SJCRH30 (cell line): Measurements from ENCODE around the gene SYT11. TPM values are rescaled to one million over a fixed set of nuclear protein-coding genes. Genes with fewer than 3 reads are reported as not detected.
A peak's percentile ranks its signal among the peaks of the same experiment; 100 is the strongest.
"Not testable (repeated sequence)": the region's sequence is repeated elsewhere in the genome, so short reads cannot be mapped to it uniquely, and the experiment has no call there.

Experiments used
- DNase-seq, 2 experiments: peaks; one replicate each; pipeline ENCODE4 v3.0.0-alpha.2; 2015 to 2020
- H3K27ac ChIP-seq: fragments of 250-450 bp; sonication (Bioruptor Pico); 2 replicates; pipeline ENCODE4 v1.5.1; 2020; ENCODE audit warnings: mild to moderate bottlenecking, moderate library complexity
- H3K27me3 ChIP-seq: fragments of 250-450 bp; sonication (Bioruptor Pico); 2 replicates; pipeline ENCODE4 v1.5.1; 2020; ENCODE audit warnings: mild to moderate bottlenecking, moderate library complexity
- H3K36me3 ChIP-seq: fragments of 250-450 bp; sonication (Bioruptor Pico); 2 replicates; pipeline ENCODE4 v1.5.1; 2020; ENCODE audit warnings: mild to moderate bottlenecking, moderate library complexity
- H3K4me1 ChIP-seq: fragments of 250-450 bp; sonication (Bioruptor Pico); 2 replicates; pipeline ENCODE4 v1.5.1; 2020; ENCODE audit warnings: mild to moderate bottlenecking, moderate library complexity
- H3K4me3 ChIP-seq: fragments of 250-450 bp; sonication (Bioruptor Pico); 2 replicates; pipeline ENCODE4 v1.5.1; 2020; ENCODE audit warnings: mild to moderate bottlenecking, moderate library complexity
- H3K9me3 ChIP-seq: fragments of 250-450 bp; sonication (Bioruptor Pico); replicated peaks from 2 replicates; pipeline ENCODE4 v1.5.1; 2020; ENCODE audit warnings: mild to moderate bottlenecking, moderate library complexity
- total RNA-seq: library from RNA; depleted of rRNA; stranded (reverse); fragments of >200 nt; shearing (Covaris generic); gene quantifications from 2 replicates; pipeline ENCODE4 v1.2.3, GENCODE V29; 2014; rRNA removed

Gene SYT11, protein sequence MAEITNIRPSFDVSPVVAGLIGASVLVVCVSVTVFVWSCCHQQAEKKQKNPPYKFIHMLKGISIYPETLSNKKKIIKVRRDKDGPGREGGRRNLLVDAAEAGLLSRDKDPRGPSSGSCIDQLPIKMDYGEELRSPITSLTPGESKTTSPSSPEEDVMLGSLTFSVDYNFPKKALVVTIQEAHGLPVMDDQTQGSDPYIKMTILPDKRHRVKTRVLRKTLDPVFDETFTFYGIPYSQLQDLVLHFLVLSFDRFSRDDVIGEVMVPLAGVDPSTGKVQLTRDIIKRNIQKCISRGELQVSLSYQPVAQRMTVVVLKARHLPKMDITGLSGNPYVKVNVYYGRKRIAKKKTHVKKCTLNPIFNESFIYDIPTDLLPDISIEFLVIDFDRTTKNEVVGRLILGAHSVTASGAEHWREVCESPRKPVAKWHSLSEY
- 6.8 and 6.9 TPM in 2 replicates for total RNA-seq

DNA sequence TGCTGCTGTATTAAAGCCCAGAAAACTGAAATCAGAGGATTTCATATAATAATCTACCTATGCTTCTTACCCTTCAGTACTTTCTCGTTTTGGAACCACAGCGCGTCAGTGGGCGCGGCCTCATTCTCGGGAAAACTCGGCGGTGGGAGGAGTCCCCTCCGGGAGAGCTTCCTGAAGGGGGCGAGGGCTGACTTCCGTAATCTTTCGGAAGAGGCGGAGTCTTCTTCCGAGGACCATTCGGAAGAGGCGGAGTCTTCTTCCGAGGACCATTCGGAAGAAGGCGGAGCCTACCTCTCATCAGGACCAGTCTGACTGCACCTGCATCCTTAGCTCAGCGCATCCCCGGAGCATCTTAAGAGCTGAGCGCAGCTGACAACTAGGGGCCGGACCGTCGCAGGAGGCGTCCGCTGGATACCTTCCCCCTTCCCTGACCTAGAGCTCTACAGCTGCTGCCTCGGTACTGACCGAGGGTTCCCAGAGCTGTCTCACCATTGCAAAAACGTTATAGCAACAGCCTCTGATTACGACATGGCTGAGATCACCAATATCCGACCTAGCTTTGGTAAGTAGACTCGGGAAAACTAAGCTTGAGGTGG is at the start of gene SYT11:
TSS of gene SYT11 (plus strand) at position 334 of the 596 bp plus-strand sequence. CDS start at position 529, 195 bp downstream.
- Histone ChIP-seq H3K36me3 (peaks cover 4% of the 10 kb centered on the region), H3K27me3 (no peaks in the 10 kb centered on the region), H3K4me1 (peaks cover 10% of the 10 kb centered on the region), H3K27ac (peak within 1 kb of the TSS; percentile 88), H3K4me3 (peak within 1 kb of the TSS; percentile 60), H3K9me3 (no peaks in the 10 kb centered on the region)
- peak; percentile 95 to 97 for DNase-seq

DNA sequence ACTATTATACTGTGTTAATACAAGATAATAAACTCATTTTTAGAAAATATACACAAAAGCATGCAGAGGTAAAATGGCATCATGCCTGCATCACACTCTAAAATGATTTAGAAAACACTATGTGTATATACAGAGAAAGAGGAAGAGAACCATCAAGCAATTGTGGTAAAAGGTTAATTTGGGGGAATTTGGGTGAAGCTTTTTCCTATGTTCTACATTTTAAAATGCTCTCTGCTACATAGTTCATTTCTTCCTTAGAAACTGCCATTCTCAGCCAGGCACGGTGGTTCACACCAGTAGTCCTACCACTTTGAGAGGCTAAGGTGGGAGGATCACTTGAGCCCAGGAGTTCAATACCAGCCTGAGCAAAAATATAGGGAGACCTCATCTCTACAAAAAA is 46.5 kb upstream of the SYT11 start:
- Histone ChIP-seq H3K4me3 (no peak overlapping the region), H3K4me1 (peaks cover 10% of the 10 kb centered on the region; the same call in 1 of the 2 replicates), H3K9me3 (no peaks in the 10 kb centered on the region), H3K27me3 (no peaks in the 10 kb centered on the region), H3K36me3 (peaks cover 38% of the 10 kb centered on the region), H3K27ac (no peak overlapping the region)
- DNase-seq, result no peak

DNA sequence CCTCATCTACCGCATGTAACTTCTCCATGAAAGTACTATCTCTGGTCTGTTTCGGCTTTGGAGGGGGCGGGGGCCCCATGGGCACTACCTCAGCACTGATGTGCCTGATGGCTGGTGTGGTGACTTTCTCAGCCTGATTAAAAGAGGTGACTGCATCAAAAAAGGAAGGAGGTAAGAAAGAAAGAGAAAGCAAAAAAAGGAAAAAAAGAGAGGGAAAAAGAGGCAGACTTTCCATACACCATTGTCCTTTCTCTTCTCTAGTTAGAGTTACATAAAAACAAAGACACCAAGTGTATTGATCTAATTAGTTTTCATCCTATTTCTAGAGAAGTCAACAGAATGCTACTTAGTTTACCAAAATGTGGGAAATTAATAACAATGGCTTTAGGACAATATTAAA is 45.7 kb upstream of the SYT11 start:
- no peak overlapping the region for H3K4me3 ChIP-seq
- H3K9me3 ChIP-seq, result no peaks in the 10 kb centered on the region
- H3K4me1 ChIP-seq, result peaks cover 10% of the 10 kb centered on the region; the same call in 1 of the 2 replicates
- peaks cover 38% of the 10 kb centered on the region for H3K36me3 ChIP-seq
- DNase-seq, result no peak
- no peaks in the 10 kb centered on the region for H3K27me3 ChIP-seq
- no peak overlapping the region for H3K27ac ChIP-seq

DNA sequence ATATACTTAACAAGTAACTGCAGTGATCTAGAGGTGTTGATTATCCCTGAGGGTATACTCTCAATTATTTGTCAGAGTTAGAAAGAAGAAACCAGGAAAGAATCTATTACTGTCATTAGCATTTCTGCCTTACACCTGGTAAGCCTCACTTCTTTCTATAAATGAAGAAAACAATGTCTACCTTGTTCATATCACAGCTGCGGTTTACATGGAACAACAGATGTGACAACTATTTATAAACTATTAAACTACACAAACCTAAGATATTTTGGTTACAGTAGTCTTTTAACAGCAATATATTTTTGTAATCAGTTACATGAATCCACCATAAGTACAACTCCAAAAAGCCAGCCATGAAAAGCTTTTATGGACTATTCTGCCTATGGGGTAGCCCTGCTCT is 43.0 kb upstream of the SYT11 start:
- DNase-seq, result peak in 1 of 2 experiments; percentile 28
- H3K36me3 ChIP-seq, result peaks cover 44% of the 10 kb centered on the region
- no peaks in the 10 kb centered on the region for H3K9me3 ChIP-seq

DNA sequence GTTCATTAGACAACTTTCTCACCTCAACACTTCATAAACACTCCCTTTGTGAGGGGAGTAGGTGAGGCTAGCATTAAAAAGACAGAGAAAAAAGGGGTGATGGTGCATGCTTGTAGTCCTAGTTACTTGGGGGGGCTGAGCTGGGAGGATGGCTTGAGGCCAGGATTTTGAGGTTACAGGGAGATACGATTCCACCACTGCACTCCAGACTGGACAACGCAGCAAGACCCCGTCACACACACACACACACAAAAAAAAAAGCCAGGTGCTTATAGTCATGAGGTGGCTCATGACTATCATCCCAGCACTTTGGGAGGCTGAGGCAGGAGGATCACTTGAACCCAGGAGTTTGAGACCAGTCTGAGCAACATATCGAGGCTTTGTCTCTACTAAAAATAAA is 31.9 kb upstream of the SYT11 start:
- DNase-seq, result no peak
- Histone ChIP-seq H3K27ac (no peak overlapping the region), H3K36me3 (peaks cover 14% of the 10 kb centered on the region), H3K4me3 (no peak overlapping the region), H3K9me3 (no peaks in the 10 kb centered on the region), H3K4me1 (no peaks in the 10 kb centered on the region), H3K27me3 (no peaks in the 10 kb centered on the region)

More for the DNA sequence above, 43.0 kb upstream of the SYT11 start:
- Histone ChIP-seq H3K4me3 (no peak overlapping the region), H3K27me3 (no peaks in the 10 kb centered on the region), H3K4me1 (peaks cover 10% of the 10 kb centered on the region; the same call in 1 of the 2 replicates), H3K27ac (peak overlapping the region; percentile 18; the same call in 1 of the 2 replicates)

DNA sequence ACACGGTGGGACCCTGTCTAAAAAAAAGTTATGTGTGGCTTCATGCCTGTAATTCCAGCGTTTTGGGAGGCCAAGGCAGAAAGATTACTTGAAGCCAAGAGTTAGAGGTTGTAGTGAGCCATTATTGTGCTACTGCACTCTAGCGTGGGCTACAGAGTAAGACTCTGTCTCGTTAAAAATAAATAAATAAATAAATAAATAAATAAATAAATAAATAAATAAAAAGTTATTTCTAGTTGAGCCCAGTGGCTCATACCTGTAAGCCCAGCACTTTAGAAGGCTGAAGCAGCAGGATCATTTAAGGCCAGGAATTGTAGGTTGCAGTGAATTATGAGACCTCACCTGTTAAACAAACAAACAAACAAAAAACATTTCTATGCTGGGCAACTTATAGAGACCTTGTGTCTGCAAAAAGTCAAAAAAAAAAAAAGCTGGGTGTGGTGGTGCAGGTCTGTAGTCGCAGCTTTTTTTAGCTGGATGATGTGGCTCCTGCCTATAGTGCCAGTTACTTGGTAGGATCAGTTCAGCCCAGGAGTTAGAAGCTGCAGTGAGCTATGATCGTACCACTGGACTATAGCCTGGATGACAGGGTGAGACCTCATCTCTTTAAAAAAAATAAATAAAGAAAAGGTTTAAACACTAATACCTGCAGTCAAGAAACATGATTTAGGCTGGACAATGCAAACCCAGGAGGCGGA is 27.9 kb upstream of the SYT11 start:
- DNase-seq, result no peak
- Histone ChIP-seq H3K4me3 (no peak overlapping the region), H3K4me1 (no peaks in the 10 kb centered on the region), H3K9me3 (no peaks in the 10 kb centered on the region), H3K27me3 (no peaks in the 10 kb centered on the region), H3K27ac (no peak overlapping the region), H3K36me3 (peaks cover 7% of the 10 kb centered on the region; the same call in 1 of the 2 replicates)

DNA sequence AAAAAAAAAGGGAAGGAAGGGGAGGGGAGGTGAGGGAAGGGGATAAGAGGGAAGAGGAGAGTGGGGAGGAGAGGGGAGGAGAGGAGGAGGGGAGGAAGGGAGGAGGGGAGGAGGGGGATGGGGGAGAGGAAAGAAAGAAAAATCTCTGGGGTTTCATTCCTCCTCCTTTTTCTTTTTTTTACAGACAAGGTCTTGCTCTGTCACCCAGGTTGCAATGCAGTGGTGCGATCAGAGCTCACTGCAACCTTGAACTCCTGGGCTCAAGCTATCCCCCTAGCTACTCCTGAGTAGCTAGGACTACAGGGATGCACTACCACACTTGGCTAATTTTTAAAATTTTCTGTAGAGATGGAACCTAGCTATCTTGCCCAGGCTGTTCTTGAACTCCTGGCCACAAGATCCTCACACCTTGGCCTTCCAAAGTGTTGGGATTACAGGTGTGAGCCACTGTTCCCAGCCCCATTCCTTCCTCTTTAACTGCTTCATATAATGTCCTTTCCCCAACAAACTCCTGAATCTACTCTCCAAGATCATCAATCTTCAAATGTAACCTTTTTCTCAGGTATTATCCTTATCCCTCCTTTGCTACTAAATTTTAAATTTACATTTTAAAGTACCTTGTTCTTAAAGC is 25.6 kb upstream of the SYT11 start:
- H3K27ac ChIP-seq, result no peak overlapping the region
- H3K27me3 ChIP-seq, result no peaks in the 10 kb centered on the region
- DNase-seq, result no peak
- peaks cover 15% of the 10 kb centered on the region for H3K36me3 ChIP-seq
- H3K9me3 ChIP-seq, result no peaks in the 10 kb centered on the region
- H3K4me1 ChIP-seq, result no peaks in the 10 kb centered on the region
- H3K4me3 ChIP-seq, result no peak overlapping the region

DNA sequence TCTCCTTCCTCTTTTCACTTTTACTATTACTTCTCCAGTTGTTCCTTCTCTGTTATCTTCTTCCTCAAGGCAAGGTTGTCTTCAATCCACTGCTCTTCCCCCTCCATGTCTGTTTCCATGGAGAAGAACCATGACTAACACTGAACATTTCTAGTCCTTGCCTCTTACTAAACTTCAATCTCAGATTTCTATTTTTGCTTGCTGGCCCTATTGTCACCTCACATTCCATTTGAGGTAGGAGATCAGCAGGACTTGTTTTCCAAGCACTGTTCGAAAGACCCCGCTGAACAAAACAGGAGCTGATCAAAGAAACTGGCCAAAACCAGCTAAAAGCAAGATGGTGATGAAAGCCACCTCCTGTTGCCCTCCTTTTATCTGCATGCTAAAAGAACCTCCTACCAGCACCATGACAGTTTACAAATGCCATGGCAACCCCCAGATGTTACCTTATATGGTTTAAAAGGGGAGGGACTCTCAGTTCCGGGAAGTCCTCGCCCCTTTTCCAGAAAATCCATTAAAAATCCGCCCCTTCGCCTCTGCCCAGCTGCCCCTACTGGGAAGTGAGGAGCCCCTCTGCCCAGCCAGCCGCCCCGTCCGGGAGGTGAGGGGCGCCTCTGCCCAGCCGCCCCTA is 25.0 kb upstream of the SYT11 start:
- H3K27me3 ChIP-seq, result no peaks in the 10 kb centered on the region
- H3K36me3 ChIP-seq, result peaks cover 15% of the 10 kb centered on the region
- no peak overlapping the region for H3K4me3 ChIP-seq
- no peak overlapping the region for H3K27ac ChIP-seq
- no peaks in the 10 kb centered on the region for H3K9me3 ChIP-seq
- H3K4me1 ChIP-seq, result no peaks in the 10 kb centered on the region
- no peak for DNase-seq

DNA sequence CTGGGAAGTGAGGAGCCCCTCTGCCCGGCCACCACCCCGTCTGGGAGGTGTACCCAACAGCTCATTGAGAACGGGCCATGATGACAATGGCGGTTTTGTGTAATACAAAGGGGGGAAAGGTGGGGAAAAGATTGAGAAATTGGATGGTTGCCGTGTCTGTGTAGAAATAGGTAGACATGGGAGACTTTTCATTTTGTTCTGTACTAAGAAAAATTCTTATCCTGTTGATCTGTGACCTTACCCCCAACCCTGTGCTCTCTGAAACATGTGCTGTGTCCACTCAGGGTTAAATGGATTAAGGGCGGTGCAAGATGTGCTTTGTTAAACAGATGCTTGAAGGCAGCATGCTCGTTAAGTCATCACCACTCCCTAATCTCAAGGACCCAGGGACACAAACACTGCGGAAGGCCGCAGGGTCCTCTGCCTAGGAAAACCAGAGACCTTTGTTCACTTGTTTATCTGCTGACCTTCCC is 24.4 kb upstream of the SYT11 start:
- not testable (repeated sequence) for H3K4me1 ChIP-seq, H3K27me3 ChIP-seq, H3K9me3 ChIP-seq, H3K4me3 ChIP-seq, H3K27ac ChIP-seq, DNase-seq
- H3K36me3 ChIP-seq, result peaks cover 15% of the 10 kb centered on the region

DNA sequence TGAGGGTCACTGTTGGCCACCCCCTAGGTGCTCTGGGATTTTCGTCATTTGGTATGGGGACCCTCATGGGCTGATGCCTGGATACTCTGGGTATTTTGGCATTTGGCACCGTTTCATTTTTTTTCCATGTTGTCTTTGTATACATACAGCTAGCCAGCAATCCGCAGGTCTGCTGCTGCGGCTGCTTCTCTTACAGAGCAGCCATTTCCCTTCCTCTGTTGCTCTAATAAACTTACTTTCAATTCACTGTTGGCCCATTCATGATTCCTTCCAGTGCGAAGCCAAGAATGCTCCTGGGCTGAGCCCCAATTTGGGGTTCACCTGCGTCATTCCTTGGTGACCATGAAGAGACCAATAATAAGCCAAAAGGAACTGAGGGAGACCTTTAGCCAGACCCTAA is 23.8 kb upstream of the SYT11 start:
- Histone ChIP-seq H3K4me1 (no peaks in the 10 kb centered on the region), H3K27ac (no peak overlapping the region), H3K9me3 (no peaks in the 10 kb centered on the region), H3K36me3 (peaks cover 15% of the 10 kb centered on the region), H3K27me3 (no peaks in the 10 kb centered on the region), H3K4me3 (no peak overlapping the region)
- DNase-seq, result no peak

DNA sequence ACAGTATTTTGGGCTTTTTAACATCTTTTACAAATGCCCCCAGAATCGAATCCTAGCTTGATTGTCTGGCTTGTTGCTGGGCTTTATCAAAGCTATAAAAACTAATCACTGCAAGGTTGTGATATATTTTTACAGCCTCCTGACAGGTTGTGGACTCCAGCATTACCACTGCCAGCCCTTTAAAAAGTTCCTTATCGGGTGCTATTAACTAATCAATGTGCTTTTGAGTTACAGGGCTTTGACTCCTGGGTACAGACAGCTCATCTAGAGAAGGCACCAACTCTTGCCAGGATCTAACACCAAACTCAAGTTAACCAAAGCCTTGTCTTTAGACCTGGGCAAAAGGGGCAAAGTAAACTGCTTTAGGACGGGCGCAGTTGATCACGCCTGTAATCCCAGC is 19.0 kb upstream of the SYT11 start:
- Histone ChIP-seq H3K27ac (no peak overlapping the region), H3K36me3 (peaks cover 22% of the 10 kb centered on the region), H3K4me1 (no peaks in the 10 kb centered on the region), H3K27me3 (no peaks in the 10 kb centered on the region), H3K9me3 (no peaks in the 10 kb centered on the region), H3K4me3 (no peak overlapping the region)
- no peak for DNase-seq

DNA sequence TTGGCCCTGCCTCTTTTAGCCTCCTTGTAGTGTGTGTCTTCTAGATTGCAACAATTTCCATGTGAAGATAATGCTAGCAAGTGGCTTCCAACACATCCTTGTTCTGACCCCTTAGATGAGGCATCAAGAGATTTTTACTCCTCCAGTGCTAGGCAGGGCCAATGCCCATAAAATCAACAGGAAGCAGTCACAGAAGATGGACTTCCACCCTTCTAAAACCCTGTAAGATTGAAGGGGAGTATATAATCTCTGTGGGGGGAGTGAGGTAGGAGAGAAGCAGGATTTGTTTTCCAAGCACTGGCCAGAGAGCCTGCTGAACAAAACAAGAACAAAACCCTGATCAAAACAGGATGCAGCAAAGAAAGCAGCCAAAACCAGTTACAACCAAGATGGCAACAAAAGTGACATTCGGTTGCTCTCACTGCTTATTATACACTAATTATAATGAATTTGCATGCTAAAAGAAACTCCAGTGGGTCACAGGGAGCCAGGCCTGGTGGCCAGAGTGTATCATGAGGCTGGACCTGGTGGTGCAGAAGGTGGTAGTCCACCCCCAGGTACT is 14.4 kb upstream of the SYT11 start:
- H3K27ac ChIP-seq, result no peak overlapping the region
- H3K36me3 ChIP-seq, result peaks cover 35% of the 10 kb centered on the region
- DNase-seq, result no peak

DNA sequence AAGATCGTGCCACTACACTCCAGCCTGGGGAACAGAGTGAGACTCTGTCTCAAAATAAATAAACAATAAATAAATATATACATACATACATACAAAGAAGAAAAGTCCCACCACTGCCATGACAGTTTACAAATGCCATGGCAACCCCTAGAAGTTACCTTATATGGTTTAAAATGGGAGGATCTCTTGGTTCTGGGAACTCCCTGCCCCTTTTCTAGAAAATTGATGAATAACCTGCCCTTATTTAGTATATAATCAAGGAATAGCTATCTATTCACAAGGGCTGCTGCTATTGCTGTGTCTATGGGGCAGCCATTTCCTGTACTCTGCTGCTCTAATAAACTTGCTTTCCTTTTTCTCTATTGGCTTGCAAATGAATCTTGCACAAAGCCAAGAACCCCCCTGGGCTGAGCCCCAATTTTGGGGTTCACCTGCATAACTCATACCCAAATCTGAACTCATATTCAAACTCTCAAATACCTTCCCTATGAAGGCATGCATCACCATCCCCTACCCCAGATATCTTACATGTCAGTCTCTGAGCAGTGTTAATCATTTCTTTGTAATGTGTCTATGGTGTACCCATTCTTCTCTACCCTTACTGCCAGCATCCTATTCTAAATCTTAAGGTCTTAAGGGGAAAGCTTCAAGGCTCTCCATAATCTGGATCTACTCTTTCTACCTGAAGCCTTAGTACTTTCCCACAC is 11.4 kb upstream of the SYT11 start:
- no peak overlapping the region for H3K4me3 ChIP-seq
- H3K36me3 ChIP-seq, result peaks cover 43% of the 10 kb centered on the region
- H3K27ac ChIP-seq, result no peak overlapping the region
- no peak for DNase-seq
- H3K27me3 ChIP-seq, result no peaks in the 10 kb centered on the region
- H3K9me3 ChIP-seq, result no peaks in the 10 kb centered on the region
- H3K4me1 ChIP-seq, result no peaks in the 10 kb centered on the region

More for the DNA sequence above, 14.4 kb upstream of the SYT11 start:
- no peaks in the 10 kb centered on the region for H3K9me3 ChIP-seq
- no peaks in the 10 kb centered on the region for H3K27me3 ChIP-seq
- H3K4me3 ChIP-seq, result no peak overlapping the region
- no peaks in the 10 kb centered on the region for H3K4me1 ChIP-seq
